Trophoblast cell (in vitro differentiated cells and primary cell): ENCODE measurements around the gene UGGT2.
"Not testable (repeated sequence)": the region's sequence is repeated elsewhere in the genome, so short reads cannot be mapped to it uniquely, and the experiment has no call there.

Source experiments
- DNase-seq, 2 donors: peaks; one replicate each; pipeline ENCODE4 v3.0.0-alpha.2; 2016
- H2AFZ ChIP-seq: 2 replicates; pipeline ENCODE4 v1.6.1; 2013; ENCODE audit warnings: low read length, moderate library complexity, mild to moderate bottlenecking; ENCODE audit not compliant: insufficient read depth, poor library complexity
- H2AK5ac ChIP-seq: 2 replicates; pipeline ENCODE4 v1.6.1; 2013; ENCODE audit warnings: mild to moderate bottlenecking, low read length
- H2BK120ac ChIP-seq: 2 replicates; pipeline ENCODE4 v1.6.1; 2013; ENCODE audit warnings: low read length, mild to moderate bottlenecking, moderate library complexity; ENCODE audit not compliant: insufficient read depth, poor library complexity
- H2BK12ac ChIP-seq: 2 replicates; pipeline ENCODE4 v1.6.1; 2013; ENCODE audit warnings: mild to moderate bottlenecking, low read length, moderate library complexity
- H2BK5ac ChIP-seq: 2 replicates; pipeline ENCODE4 v1.6.1; 2013; ENCODE audit warnings: low read length, low read depth, moderate library complexity, mild to moderate bottlenecking; ENCODE audit not compliant: poor library complexity
- H3K14ac ChIP-seq: 2 replicates; pipeline ENCODE4 v1.6.1; 2013; ENCODE audit warnings: mild to moderate bottlenecking, low read length
- H3K18ac ChIP-seq: 2 replicates; pipeline ENCODE4 v1.6.1; 2013; ENCODE audit warnings: mild to moderate bottlenecking, low read length
- H3K23ac ChIP-seq: 2 replicates; pipeline ENCODE4 v1.6.1; 2013; ENCODE audit warnings: low read length
- H3K27ac ChIP-seq: 2 replicates; pipeline ENCODE4 v1.5.1; 2013; ENCODE audit warnings: low read depth, mild to moderate bottlenecking, inconsistent platforms, low read length, moderate library complexity
- H3K27me3 ChIP-seq: 2 replicates; pipeline ENCODE4 v1.6.1; 2013; ENCODE audit warnings: inconsistent platforms, mild to moderate bottlenecking, low read length, moderate library complexity; ENCODE audit not compliant: insufficient read depth
- H3K36me3 ChIP-seq, 2 experiments: 1 replicate in 1 of 2; 2 replicates in 1 of 2; pipeline ENCODE4 v1.6.1; 2013; ENCODE audit warnings: low read length in 2 of 2, mild to moderate bottlenecking in 2 of 2, moderate library complexity in 1 of 2; ENCODE audit not compliant: insufficient read depth in 2 of 2, control insufficient read depth in 1 of 2
- H3K4ac ChIP-seq: 2 replicates; pipeline ENCODE4 v1.6.1; 2013; ENCODE audit warnings: low read depth, mild to moderate bottlenecking, low read length, moderate library complexity
- H3K4me1 ChIP-seq, 2 experiments: 1 replicate in 1 of 2; 2 replicates in 1 of 2; pipeline ENCODE4 v1.6.1; 2013; ENCODE audit warnings: low read length in 2 of 2, mild to moderate bottlenecking in 2 of 2, moderate library complexity in 1 of 2; ENCODE audit not compliant: insufficient read depth in 2 of 2, control insufficient read depth in 1 of 2
- H3K4me2 ChIP-seq: 2 replicates; pipeline ENCODE4 v1.6.1; 2013; ENCODE audit warnings: inconsistent platforms, mild to moderate bottlenecking, low read length, moderate library complexity
- H3K4me3 ChIP-seq: 2 replicates; pipeline ENCODE4 v1.5.1; 2013; ENCODE audit warnings: mild to moderate bottlenecking, low read depth, low read length, inconsistent platforms
- H3K79me1 ChIP-seq: one replicate; pipeline ENCODE4 v1.6.1; 2013; ENCODE audit warnings: low read length
- H3K79me2 ChIP-seq: 2 replicates; pipeline ENCODE4 v1.6.1; 2013; ENCODE audit warnings: low read length, mild to moderate bottlenecking; ENCODE audit not compliant: control insufficient read depth, insufficient read depth, poor library complexity
- H3K9ac ChIP-seq: 2 replicates; pipeline ENCODE4 v1.6.1; 2013; ENCODE audit warnings: mild to moderate bottlenecking, low read length
- H3K9me3 ChIP-seq: 2 replicates; pipeline ENCODE4 v1.6.1; 2013; ENCODE audit warnings: low read depth, mild to moderate bottlenecking, control low read depth, inconsistent platforms, low read length; ENCODE audit not compliant: insufficient read depth
- H4K12ac ChIP-seq: 2 replicates; pipeline ENCODE4 v1.6.1; 2013; ENCODE audit warnings: low read depth, mild to moderate bottlenecking, low read length, moderate library complexity
- H4K8ac ChIP-seq: 2 replicates; pipeline ENCODE4 v1.6.1; 2013; ENCODE audit warnings: low read depth, mild to moderate bottlenecking, low read length, moderate library complexity
- H4K91ac ChIP-seq: one replicate; pipeline ENCODE4 v1.6.1; 2013; ENCODE audit warnings: low read depth, mild to moderate bottlenecking, low read length, moderate library complexity
- WGBS: extraction: QIAGEN DNeasy Blood & Tissue Kit; methylation state at CpG from one replicate; pipeline ENCODE4 v1.1.7; 2013; ENCODE audit warnings: missing lambda C conversion rate; ENCODE audit not compliant: insufficient read length, insufficient coverage; ENCODE audit errors: extremely low coverage; 5-methylcytosine and 5-hydroxymethylcytosine counted together

UGGT2 gene

GRCh38 chr13:96050955-96051354 lies 2.2 kb downstream of the UGGT2 start:
- H3K4me3 ChIP-seq, H2BK5ac ChIP-seq, H3K18ac ChIP-seq, H4K12ac ChIP-seq, H2BK12ac ChIP-seq, H2AK5ac ChIP-seq, H3K4me2 ChIP-seq, H3K27ac ChIP-seq, H3K4ac ChIP-seq, H3K27me3 ChIP-seq, H3K9me3 ChIP-seq, H4K91ac ChIP-seq, H2AFZ ChIP-seq, H3K23ac ChIP-seq, H3K36me3 ChIP-seq, H2BK120ac ChIP-seq, H4K8ac ChIP-seq, H3K9ac ChIP-seq, H3K79me1 ChIP-seq, H3K14ac ChIP-seq, H3K79me2 ChIP-seq, H3K4me1 ChIP-seq, DNase-seq: not testable (repeated sequence)
- WGBS = no CpG with 5 or more reads among the region's 4 CpGs

GRCh38 chr13:96046449-96047126 lies 6.6 kb downstream of the UGGT2 start:
- H2BK5ac ChIP-seq = not testable (repeated sequence)

GRCh38 chr13:96044238-96044637 lies 9.0 kb downstream of the UGGT2 start:
- Histone ChIP-seq H3K79me1 (no peaks in the 10 kb centered on the region), H4K12ac (no peak overlapping the region), H2AK5ac (no peak overlapping the region), H3K23ac (no peak overlapping the region), H3K36me3 (peaks cover 4 to 6% of the 10 kb centered on the region in 2 experiments), H3K4me3 (no peak overlapping the region), H3K79me2 (peaks cover 1% of the 10 kb centered on the region), H3K27me3 (no peaks in the 10 kb centered on the region), H3K4me1 (peaks cover 5% of the 10 kb centered on the region in 2 experiments), H2BK5ac (no peak overlapping the region), H3K4ac (no peak overlapping the region), H3K9me3 (peaks cover 5% of the 10 kb centered on the region), H2BK12ac (no peak overlapping the region), H4K91ac (no peak overlapping the region), H2BK120ac (no peak overlapping the region), H3K27ac (no peak overlapping the region), H3K9ac (no peak overlapping the region), H2AFZ (no peak overlapping the region), H3K18ac (no peak overlapping the region), H3K4me2 (no peak overlapping the region), H3K14ac (no peak overlapping the region), H4K8ac (no peak overlapping the region)
- WGBS = no CpG with 5 or more reads among the region's 1 CpG
- DNase-seq = no peak

More at GRCh38 chr13:96046449-96047126, 6.6 kb downstream of the UGGT2 start:
- not testable (repeated sequence) for H4K12ac ChIP-seq, H3K4me1 ChIP-seq, H3K9me3 ChIP-seq, H3K23ac ChIP-seq, H3K4me2 ChIP-seq, H4K91ac ChIP-seq, H2BK120ac ChIP-seq, H2AFZ ChIP-seq, H3K9ac ChIP-seq, H2AK5ac ChIP-seq, H3K14ac ChIP-seq, H2BK12ac ChIP-seq, H3K79me2 ChIP-seq, H3K4me3 ChIP-seq, H3K27ac ChIP-seq, H3K79me1 ChIP-seq, H3K4ac ChIP-seq, H3K18ac ChIP-seq, H4K8ac ChIP-seq, H3K36me3 ChIP-seq, DNase-seq, H3K27me3 ChIP-seq
- WGBS = no CpG with 5 or more reads among the region's 16 CpGs

GRCh38 chr13:96041326-96042110 lies 11.7 kb downstream of the UGGT2 start:
- Histone ChIP-seq H3K4ac (no peak overlapping the region), H3K4me2 (no peak overlapping the region), H3K9me3 (peaks cover 2% of the 10 kb centered on the region), H2BK120ac (no peak overlapping the region), H3K27me3 (no peaks in the 10 kb centered on the region), H3K4me3 (no peak overlapping the region), H2BK12ac (no peak overlapping the region), H3K9ac (no peak overlapping the region), H3K23ac (no peak overlapping the region), H4K8ac (no peak overlapping the region), H3K27ac (no peak overlapping the region), H4K91ac (no peak overlapping the region), H2BK5ac (no peak overlapping the region), H4K12ac (no peak overlapping the region), H3K79me1 (no peaks in the 10 kb centered on the region), H3K79me2 (peaks cover 1% of the 10 kb centered on the region), H3K18ac (peak overlapping the region; percentile 46), H3K36me3 (peaks cover 0 to 2% of the 10 kb centered on the region in 2 experiments), H2AK5ac (no peak overlapping the region), H3K14ac (no peak overlapping the region), H2AFZ (no peak overlapping the region), H3K4me1 (peaks cover 5% of the 10 kb centered on the region in 2 experiments)
- DNase-seq = no peak
- no CpG with 5 or more reads among the region's 4 CpGs for WGBS
